HG03280 (cell line): Measurements from ENCODE around the gene ICA1.

ENCODE experiments used
- ATAC-seq: cut with Tn5 transposase; IDR thresholded peaks from one replicate; pipeline ENCODE4 v1.9.1; 2021; ENCODE audit warnings: mild to moderate bottlenecking, moderate library complexity; ENCODE audit not compliant: unreplicated experiment

ICA1 gene

GRCh38 chr7:8204339-8205030 lies 57.5 kb downstream of the ICA1 start:
- no peak for ATAC-seq

DNA sequence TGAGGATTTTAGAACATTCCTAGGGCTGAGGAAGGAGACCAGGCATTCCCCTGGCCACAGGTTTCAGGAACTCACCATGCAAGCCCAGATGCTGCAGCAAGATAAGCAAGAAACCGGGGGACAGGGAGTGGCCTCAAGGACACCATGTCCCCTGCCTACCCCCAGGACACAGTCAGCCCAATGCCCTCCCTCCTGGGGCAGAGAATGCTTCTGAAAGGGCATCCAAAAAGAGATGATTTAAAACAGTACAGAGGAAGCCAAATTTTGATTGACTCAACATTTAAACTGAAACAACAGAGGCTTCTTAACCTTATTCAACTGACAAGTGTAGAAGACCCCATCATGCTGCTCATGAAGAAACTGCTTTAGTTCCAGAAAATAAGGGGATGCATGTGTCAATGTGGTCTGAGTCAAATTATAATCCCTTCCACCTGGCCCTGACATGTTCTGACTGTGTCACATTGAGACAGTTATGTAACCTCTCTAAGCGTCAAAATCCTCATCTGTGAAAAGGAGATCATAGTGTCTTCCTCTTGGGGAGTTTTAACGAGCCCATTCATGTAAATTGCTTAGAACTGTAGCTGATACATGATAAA lies 60.0 kb downstream of the ICA1 start:
- no peak for ATAC-seq

GRCh38 chr7:8200717-8201116 lies 61.2 kb downstream of the ICA1 start:
- no peak for ATAC-seq

DNA sequence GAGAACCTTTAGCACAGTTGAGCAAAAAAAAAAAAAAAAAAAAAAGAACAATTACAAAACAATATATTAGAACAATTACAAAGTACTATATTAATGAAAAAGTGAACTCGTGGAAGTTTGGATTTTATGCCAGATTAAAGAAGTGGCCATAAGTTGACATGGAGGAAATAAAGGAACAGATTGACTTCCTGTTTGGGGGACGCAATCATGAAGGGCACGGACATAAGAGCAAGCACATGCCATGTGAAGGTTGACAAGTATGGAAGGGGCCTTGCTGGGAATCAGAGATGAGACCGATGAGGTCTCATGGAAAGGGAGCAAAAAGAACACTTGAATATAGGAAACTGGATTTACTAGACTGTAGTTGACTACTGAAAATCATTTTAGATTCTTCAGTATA lies 61.7 kb downstream of the ICA1 start:
- ATAC-seq: no peak

GRCh38 chr7:8197994-8198698 lies 63.8 kb downstream of the ICA1 start:
- no peak for ATAC-seq

GRCh38 chr7:8192897-8193296 lies 69.1 kb downstream of the ICA1 start:
- no peak for ATAC-seq

- ATAC-seq: peak; percentile 70
These were observed 71.7 kb downstream of the ICA1 start for GRCh38 chr7:8190119-8190895.

DNA sequence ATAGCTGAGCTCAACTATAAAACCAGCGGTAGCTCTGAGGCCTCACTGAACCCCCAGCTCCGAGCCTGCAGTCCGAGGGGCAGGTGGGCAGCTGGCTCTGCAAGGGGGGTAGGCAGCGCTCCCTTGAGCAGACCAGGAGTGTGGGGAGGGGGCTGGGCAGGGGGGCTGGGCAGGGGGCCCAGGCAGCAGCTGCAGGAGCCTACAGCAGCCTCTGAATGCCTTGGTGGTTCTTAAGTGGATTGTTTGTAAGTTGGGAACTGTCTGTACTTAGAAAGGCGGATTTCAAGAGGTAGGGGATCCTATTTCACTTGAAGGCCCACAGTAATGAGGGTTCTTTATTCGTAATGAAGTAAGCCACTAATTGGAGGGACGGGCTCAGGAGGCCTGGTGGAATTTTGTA lies 72.3 kb downstream of the ICA1 start:
- no peak for ATAC-seq

GRCh38 chr7:8185926-8186683 lies 75.9 kb downstream of the ICA1 start:
- ATAC-seq: no peak

DNA sequence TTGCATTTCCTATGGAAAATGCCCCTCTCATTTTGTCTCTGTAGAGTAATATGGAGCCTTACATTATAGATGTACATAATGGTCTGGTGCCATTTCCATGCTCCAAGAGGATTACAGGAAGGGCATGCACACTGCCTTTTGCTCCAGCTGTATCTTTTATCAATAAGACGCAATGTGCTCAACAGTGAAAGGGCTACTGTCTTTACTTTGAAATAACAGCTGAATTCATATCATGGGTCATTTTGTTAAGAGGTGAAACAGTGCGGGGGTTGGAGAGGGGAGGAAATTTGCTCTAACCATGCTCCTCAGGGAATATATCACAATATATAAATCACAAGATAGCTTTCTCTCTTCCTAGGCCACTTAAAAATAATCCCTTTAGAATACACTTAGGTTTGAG lies 77.7 kb downstream of the ICA1 start:
- ATAC-seq: no peak

DNA sequence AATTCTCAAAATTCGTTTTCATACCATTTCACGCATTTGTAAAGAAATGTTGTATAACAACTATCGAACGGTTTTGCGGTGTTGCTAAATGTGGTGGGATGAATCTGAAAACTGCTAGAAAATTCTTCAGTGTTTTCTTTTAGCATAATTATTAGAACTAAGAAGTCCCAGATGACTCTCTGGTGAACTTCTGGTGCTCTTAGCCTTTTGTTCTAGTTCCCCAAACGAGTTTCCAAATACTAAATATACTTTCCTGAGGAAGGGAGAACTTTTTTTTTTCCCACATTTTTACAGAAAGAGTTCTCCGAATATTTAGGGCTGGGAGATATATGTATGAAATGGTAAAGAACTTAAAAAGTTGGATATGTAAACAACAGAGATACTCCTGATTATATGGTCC lies 82.5 kb downstream of the ICA1 start:
- no peak for ATAC-seq

GRCh38 chr7:8178353-8178752 lies 83.6 kb downstream of the ICA1 start:
- no peak for ATAC-seq

- peak; percentile 61 for ATAC-seq
These were observed 84.6 kb downstream of the ICA1 start for GRCh38 chr7:8177109-8177933.

- ATAC-seq: peak; percentile 66
These were observed 85.4 kb downstream of the ICA1 start for GRCh38 chr7:8176370-8177081.

GRCh38 chr7:8175929-8176369 lies 86.0 kb downstream of the ICA1 start:
- no peak for ATAC-seq

DNA sequence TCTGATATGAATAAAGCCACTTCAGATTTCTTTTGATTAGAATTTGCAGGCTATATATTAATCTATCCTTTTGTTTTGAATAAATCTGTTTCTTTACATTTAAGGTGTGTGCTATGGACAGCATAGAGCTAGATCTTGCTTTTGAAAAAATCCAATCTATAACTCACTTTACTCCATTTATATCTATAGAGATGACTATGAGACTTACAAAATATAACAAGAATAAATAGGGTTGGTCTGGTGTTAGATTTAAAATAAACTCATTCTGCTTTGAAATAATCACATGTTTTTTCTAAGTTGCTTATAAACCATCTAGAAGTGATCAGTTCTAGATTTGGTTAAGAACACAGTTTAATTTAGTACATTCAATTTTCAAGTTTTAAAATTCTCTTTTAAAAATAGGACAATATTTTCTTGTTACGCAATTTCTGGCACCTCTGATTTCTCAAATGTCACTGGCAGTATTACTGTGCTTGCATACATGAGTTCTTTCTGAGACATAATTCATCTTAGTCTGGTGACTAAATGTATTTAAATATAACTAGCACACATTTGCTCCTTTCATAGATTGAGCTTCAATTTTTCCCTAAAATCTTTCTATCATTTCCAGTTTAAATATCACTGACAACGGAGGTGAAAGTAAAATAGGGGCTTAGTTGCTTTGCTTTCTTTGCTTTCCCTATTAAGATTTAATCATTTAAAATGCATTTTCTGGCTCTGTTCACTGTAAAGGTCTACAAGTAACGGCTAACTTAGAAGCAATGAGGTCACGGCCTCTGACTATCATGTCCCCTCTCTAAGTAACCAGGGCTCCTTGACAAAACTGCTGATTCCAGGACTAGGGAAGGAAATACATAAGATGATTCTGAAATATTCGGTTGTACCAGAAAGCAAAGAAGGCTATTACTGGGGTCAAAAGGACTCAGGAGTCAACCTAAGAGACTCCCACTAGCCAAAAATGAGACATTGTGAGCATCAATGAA lies 89.3 kb downstream of the ICA1 start:
- ATAC-seq: no peak

GRCh38 chr7:8169171-8169570 lies 92.8 kb downstream of the ICA1 start:
- ATAC-seq: no peak

GRCh38 chr7:8168336-8168735 lies 93.6 kb downstream of the ICA1 start:
- no peak for ATAC-seq
